HEK293T (cell line): ENCODE data around the gene PCAT7.

Experiments
- BHLHE40 ChIP-seq: fragments of 450-650 bp; IDR thresholded peaks from 2 replicates; pipeline ENCODE4 v1.6.1; 2016; ENCODE audit warnings: mild to moderate bottlenecking, moderate library complexity, borderline replicate concordance
- SP1 ChIP-seq: fragments of 450-650 bp; IDR thresholded peaks from 2 replicates; pipeline ENCODE4 v1.6.1; 2017
- SUZ12 ChIP-seq: fragments of 450-650 bp; IDR thresholded peaks from 2 replicates; pipeline ENCODE4 v1.6.1; 2016; ENCODE audit warnings: mild to moderate bottlenecking

DNA sequence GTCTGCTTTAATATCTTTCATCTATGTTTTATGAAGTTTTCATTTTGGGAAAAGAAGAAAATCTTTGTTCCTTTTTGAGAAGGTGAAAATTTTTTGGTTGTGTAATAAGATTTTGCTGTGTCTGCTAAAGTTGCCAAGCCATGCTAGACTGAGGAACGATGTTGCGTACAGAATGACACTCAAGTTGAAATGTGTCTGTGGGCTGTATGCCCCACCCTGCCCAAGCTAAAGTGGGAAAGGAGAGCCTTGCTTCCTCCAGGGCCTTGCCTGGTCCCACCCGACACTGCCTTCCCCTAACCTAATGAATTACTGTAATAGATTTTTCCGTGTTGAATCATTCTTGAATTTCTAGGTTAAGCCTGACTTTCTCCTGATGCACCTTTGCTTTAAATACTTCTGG, 2.5 kb downstream of the PCAT7 start:
- TF ChIP-seq SUZ12, result no peak
- TF ChIP-seq SP1, result no peak
- TF ChIP-seq BHLHE40, result no peak
